Endothelial cell (in vitro differentiated cells): ENCODE results near the gene PPP1R14C. TPM values are rescaled to one million over a fixed set of nuclear protein-coding genes. Genes with fewer than 3 reads are reported as not detected.

Experiments used
- DNase-seq: peaks from one replicate; pipeline ENCODE4 v3.0.0; 2021; ENCODE audit warnings: low spot score
- H3K27ac Mint-ChIP-seq: one replicate; pipeline ENCODE4 v1.8.0; 2021; ENCODE audit warnings: mixed read lengths, inconsistent platforms; ENCODE audit not compliant: unreplicated experiment
- H3K27me3 Mint-ChIP-seq: one replicate; pipeline ENCODE4 v1.8.0; 2021; ENCODE audit warnings: mild to moderate bottlenecking, moderate library complexity, mixed read lengths, inconsistent platforms; ENCODE audit not compliant: unreplicated experiment
- H3K36me3 Mint-ChIP-seq: one replicate; pipeline ENCODE4 v1.8.0; 2021; ENCODE audit warnings: mild to moderate bottlenecking, low read depth, mixed read lengths, inconsistent platforms; ENCODE audit not compliant: unreplicated experiment
- H3K4me1 Mint-ChIP-seq: one replicate; pipeline ENCODE4 v1.8.0; 2021; ENCODE audit warnings: mild to moderate bottlenecking, mixed read lengths, inconsistent platforms; ENCODE audit not compliant: unreplicated experiment
- H3K4me3 Mint-ChIP-seq: one replicate; pipeline ENCODE4 v1.8.0; 2021; ENCODE audit warnings: mild to moderate bottlenecking, mixed read lengths, inconsistent platforms; ENCODE audit not compliant: unreplicated experiment
- H3K9me3 Mint-ChIP-seq: one replicate; pipeline ENCODE4 v1.8.0; 2021; ENCODE audit warnings: mixed read lengths, inconsistent platforms; ENCODE audit not compliant: unreplicated experiment
- total RNA-seq: library from RNA; stranded (reverse); fragmentation: NEBNext Ultra II Directional; extraction: Animal tissue kit (Norgen Biotek cat#: 25700); gene quantifications from one replicate; pipeline ENCODE4 v1.2.1, GENCODE V29; 2021; ENCODE audit not compliant: unreplicated experiment
- TF ChIP-seq, protein P1 (sequence below): fragments of 200-600 bp; sonication (generic); IDR thresholded peaks from one replicate; pipeline ENCODE4 v1.5.0; 2021; ENCODE audit warnings: antibody characterized with exemption; ENCODE audit not compliant: unreplicated experiment

The PPP1R14C gene
- total RNA-seq, 1 donor from 2014 or later: 2.5 TPM

DNA sequence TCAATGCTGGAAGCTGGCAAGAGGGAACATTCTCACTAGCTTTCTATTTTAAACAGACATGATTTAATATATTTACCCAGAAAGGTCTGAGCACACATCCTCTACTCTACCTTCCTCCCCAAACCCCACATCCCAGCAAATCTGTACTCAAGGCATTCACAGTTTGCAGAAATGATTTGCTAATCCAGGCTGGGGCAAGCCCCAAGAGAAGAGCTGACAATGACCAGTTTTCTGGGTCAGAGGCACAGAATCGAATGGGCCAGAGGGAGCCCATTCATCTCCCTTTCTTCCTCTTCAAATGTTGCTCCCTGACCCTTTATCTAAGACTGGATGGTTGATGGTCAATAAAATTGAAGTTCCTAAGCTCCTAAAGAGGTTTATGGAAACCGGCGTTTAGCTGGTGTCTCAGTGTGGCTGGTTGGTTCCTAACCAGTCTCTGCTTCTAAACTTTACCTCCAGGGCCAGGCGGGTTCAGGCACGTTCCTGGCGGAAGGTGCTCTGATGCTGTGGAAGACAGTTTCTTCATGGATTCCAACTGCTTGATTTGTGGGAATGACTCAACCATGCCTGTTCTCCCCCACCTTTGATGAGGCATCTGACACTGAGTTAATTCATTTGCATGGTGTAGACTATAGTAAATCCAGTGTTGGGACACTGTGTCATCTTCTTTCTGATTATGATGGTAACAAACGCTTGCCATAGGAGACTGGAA, 129.6 kb downstream of the PPP1R14C start:
- Mint-ChIP-seq H3K27ac (no peak overlapping the region), H3K9me3 (no peaks in the 10 kb centered on the region), H3K36me3 (no peaks in the 10 kb centered on the region), H3K27me3 (no peaks in the 10 kb centered on the region), H3K4me1 (peaks cover 8% of the 10 kb centered on the region), H3K4me3 (no peak overlapping the region)
- DNase-seq: no peak
- TF ChIP-seq, protein P1, sequence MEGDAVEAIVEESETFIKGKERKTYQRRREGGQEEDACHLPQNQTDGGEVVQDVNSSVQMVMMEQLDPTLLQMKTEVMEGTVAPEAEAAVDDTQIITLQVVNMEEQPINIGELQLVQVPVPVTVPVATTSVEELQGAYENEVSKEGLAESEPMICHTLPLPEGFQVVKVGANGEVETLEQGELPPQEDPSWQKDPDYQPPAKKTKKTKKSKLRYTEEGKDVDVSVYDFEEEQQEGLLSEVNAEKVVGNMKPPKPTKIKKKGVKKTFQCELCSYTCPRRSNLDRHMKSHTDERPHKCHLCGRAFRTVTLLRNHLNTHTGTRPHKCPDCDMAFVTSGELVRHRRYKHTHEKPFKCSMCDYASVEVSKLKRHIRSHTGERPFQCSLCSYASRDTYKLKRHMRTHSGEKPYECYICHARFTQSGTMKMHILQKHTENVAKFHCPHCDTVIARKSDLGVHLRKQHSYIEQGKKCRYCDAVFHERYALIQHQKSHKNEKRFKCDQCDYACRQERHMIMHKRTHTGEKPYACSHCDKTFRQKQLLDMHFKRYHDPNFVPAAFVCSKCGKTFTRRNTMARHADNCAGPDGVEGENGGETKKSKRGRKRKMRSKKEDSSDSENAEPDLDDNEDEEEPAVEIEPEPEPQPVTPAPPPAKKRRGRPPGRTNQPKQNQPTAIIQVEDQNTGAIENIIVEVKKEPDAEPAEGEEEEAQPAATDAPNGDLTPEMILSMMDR: no peak

DNA sequence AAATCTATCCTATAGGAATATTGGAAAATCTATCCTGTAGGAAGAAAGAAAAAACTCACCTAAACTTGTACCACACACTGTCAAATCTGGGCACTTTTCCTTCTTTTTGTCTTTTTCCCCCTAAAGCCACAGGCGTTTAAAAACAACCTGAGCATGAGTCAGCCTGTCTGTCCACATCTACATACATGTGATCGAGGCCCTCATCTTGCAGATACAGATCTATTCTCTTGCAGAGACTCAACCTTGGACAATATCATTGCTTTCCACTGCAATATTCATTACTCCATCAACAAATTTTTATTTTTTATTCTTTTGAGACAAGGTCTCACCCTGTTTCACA, 130.1 kb downstream of the PPP1R14C start:
- peaks cover 8% of the 10 kb centered on the region for H3K4me1 Mint-ChIP-seq
- no peak overlapping the region for H3K27ac Mint-ChIP-seq
- DNase-seq: no peak
- TF ChIP-seq, protein P1: no peak
- H3K36me3 Mint-ChIP-seq: no peaks in the 10 kb centered on the region
- H3K9me3 Mint-ChIP-seq: no peaks in the 10 kb centered on the region
- no peaks in the 10 kb centered on the region for H3K27me3 Mint-ChIP-seq
- no peak overlapping the region for H3K4me3 Mint-ChIP-seq

DNA sequence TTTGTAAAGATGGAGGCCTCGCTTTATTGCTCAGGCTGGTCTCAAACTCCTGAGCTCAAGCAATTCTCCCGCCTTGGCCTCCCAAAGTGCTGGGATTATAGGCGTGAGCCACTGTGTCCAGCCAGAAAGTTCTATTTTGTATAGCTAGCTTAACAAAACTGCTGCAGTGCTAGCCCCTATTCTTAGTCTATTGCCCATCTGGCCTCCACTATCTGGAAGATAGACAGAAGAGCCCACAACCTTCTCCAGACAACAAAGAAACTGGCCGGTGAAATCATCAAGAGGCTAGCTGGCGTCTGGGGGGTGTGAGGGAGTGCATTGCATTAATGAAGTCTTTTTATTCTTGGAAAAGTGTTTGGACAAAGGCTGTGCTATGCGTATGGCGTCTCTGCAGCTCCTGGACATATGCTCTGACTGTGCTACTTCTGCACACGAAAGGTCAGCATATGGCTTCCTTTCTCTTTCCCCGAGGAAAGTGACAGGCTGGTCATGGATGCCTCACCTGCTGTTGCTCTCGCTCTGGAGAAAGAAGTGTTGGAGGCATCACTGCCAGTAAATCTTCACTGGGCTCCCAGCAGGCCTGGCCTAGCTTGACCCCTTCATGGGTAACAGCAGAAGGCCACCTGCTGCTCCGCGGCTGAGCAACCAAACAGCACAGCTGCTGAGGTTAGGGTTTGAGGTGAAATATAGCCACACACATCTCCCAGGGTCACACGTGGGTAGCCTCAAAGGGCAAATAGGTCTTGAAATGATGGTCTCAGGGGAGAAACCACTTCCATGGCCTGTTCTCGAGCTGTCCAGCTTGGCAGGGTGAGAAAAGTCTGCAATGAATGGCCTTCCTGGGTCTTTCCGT, 130.8 kb downstream of the PPP1R14C start:
- TF ChIP-seq, protein P1: no peak
- no peak overlapping the region for H3K4me3 Mint-ChIP-seq
- H3K36me3 Mint-ChIP-seq: no peaks in the 10 kb centered on the region
- DNase-seq: no peak
- no peaks in the 10 kb centered on the region for H3K27me3 Mint-ChIP-seq
- no peaks in the 10 kb centered on the region for H3K9me3 Mint-ChIP-seq
- no peak overlapping the region for H3K27ac Mint-ChIP-seq
- H3K4me1 Mint-ChIP-seq: peaks cover 8% of the 10 kb centered on the region

GRCh38 chr6:150275489-150275888, 132.6 kb downstream of the PPP1R14C start:
- Mint-ChIP-seq H3K9me3 (no peaks in the 10 kb centered on the region), H3K27ac (no peak overlapping the region), H3K36me3 (no peaks in the 10 kb centered on the region), H3K4me1 (peaks cover 8% of the 10 kb centered on the region), H3K4me3 (no peak overlapping the region), H3K27me3 (no peaks in the 10 kb centered on the region)
- TF ChIP-seq, protein P1: no peak
- DNase-seq: no peak
